Activated CD4-positive, alpha-beta T cell treated with anti-CD3 and anti-CD28 coated beads for 4 hours (primary cell): ENCODE measurements around the gene PATZ1.
"Not testable (repeated sequence)": the region's sequence is repeated elsewhere in the genome, so short reads cannot be mapped to it uniquely, and the experiment has no call there.

Source experiments
- DNase-seq, 2 donors: peaks; one replicate each; pipeline ENCODE4 v3.0.0-alpha.2; 2020

PATZ1 gene, protein sequence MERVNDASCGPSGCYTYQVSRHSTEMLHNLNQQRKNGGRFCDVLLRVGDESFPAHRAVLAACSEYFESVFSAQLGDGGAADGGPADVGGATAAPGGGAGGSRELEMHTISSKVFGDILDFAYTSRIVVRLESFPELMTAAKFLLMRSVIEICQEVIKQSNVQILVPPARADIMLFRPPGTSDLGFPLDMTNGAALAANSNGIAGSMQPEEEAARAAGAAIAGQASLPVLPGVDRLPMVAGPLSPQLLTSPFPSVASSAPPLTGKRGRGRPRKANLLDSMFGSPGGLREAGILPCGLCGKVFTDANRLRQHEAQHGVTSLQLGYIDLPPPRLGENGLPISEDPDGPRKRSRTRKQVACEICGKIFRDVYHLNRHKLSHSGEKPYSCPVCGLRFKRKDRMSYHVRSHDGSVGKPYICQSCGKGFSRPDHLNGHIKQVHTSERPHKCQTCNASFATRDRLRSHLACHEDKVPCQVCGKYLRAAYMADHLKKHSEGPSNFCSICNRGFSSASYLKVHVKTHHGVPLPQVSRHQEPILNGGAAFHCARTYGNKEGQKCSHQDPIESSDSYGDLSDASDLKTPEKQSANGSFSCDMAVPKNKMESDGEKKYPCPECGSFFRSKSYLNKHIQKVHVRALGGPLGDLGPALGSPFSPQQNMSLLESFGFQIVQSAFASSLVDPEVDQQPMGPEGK

GRCh38 chr22:31346255-31346732 lies at the start of gene PATZ1:
Gene PATZ1, minus strand, starts transcription at chr22:31346346. Its CDS starts 744 bp downstream, at chr22:31345602.
- peak; percentile 72 to 73 for DNase-seq

GRCh38 chr22:31394326-31394725 lies 48.2 kb upstream of the PATZ1 start:
- no peak for DNase-seq

GRCh38 chr22:31393893-31394292 lies 47.7 kb upstream of the PATZ1 start:
- no peak for DNase-seq

DNA sequence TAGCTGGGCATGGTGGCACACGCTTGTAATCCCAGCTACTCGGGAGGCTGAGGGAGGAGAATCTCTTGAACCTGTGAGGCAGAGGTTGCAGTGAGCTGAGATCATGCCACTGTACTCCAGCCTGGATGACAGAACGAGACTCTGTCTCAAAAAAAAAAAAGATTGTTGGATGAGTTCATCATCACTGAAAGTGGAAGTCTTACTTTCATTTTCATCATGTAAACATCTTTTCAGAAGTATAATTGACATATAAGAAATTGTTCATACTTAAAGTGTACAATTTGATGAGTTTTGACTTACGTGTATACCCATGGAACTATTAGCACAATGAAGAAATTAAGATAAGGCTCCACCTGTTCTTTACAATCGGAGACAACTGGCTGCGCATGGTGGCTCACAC lies 32.5 kb upstream of the PATZ1 start:
- DNase-seq = not testable (repeated sequence)

DNA sequence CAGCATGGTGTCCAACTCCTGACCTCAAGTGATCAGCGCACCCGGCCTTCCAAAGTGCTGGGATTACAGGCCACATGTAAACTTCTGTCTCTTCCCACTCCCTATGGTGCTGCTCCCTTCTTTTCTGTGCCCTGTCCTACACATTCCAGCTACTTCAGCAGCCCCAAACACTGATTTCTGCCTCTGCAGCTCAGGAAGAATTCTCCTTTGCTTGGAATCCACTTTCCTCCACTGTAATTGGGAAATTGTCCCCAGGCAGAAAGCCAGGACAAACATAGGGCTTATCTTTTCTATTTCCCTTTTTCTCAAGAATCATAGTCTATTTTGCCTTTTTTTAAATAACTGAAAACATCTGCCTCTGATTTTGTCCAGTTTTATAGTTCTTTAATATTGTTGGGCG lies 32.0 kb upstream of the PATZ1 start:
- no peak for DNase-seq

DNA sequence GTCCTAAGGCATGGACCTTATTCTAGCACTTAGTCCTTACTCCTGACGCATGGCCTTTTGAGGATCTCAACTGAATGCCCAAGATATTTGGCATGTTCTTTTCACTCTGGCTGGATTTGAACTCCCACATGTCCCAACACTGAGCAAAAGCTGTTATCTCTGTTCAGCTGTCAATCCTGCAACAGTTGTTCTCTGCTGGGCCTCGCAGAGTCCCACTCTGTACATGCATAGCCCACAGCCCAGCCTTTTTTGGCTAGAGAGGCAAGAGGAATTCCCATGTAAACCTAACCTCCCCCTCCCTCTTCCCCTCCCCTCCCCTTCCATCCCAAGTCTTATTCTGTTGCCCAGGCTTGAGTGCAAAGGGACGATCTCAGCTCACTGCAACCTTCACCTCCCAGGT lies 31.5 kb upstream of the PATZ1 start:
- no peak for DNase-seq

- DNase-seq = no peak
Observed at GRCh38 chr22:31367426-31367825, 21.3 kb upstream of the PATZ1 start.

- DNase-seq = no peak
Observed at GRCh38 chr22:31363885-31364465, 17.8 kb upstream of the PATZ1 start.

GRCh38 chr22:31361743-31362142 lies 15.6 kb upstream of the PATZ1 start:
- DNase-seq = no peak

GRCh38 chr22:31360029-31360428 lies 13.9 kb upstream of the PATZ1 start:
- DNase-seq = no peak

- DNase-seq = no peak
Observed at GRCh38 chr22:31354515-31354914, 8.4 kb upstream of the PATZ1 start.

DNA sequence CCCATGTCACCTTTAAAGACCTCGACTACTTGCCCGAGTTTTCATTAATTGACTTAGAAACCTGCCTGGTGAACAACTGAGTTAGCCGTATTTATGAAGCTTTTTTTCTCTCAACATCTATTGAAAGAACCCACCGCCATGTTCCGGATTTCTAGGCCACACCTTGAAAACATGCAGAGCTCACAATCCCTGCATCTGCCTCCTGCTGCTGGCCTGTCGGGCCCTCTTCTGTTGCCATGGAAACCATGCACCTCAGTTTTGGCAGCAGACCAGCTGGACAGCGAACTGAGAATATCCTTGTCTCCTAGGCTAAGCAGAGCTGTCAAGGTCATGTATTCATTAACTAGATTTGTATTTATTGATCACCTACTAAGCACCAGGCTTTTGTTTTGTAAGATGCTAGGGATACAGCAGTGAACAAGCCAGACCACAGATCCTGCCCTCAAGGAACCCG lies 4.3 kb upstream of the PATZ1 start:
- DNase-seq = no peak

DNA sequence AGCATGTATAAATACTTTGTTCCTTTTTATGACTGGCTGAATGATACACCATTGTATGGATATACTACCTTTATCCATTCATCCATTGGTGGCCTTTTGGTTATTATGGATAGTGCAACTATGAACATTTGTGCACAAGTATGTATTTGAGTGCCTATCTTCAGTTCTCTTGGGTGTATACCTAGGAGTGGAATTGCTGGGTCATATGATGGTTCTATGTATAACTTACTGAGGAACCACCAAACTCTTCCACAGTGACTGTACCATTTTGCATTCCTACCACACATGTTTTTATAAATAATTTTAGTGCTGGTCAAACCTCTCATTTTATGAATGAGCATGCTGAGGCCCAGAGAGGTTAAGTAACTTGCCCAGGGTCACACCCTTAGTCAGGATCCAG lies 3.8 kb upstream of the PATZ1 start:
- DNase-seq = no peak

GRCh38 chr22:31348766-31349165 lies 2.6 kb upstream of the PATZ1 start:
- no peak for DNase-seq

- not testable (repeated sequence) for DNase-seq
Observed at GRCh38 chr22:31348009-31348337, 1.8 kb upstream of the PATZ1 start.

- DNase-seq = peak; percentile 42 to 51
Observed at GRCh38 chr22:31347251-31348008, 1.3 kb upstream of the PATZ1 start.

DNA sequence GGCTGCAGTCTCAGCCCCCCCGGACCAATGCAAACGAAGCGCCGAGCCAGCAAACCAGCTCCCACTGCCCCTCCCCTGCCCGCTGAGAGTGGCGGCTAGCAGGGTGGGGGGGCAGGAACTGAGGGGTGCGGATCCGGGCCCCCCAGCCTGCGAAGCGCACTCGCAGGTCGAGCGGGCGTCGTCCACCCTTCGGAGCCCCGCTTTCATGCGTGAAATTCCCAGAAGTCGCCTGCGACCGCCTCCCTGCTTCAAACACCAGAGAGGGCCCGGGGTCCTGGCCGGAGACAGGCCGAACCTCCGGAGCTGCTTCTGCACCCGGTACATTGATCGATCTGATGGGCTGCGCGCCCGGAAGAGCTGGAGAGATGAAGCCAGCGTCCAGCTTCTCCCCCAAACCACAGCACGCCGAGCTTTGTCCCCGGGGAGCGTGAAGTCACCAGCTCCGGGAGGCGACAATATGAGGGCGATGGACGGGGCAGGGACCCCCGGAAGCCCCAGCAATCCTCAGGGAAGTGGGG lies 646 bp upstream of the PATZ1 start:
- DNase-seq = peak in 1 of 2 donors; percentile 29

- peak; percentile 86 to 87 for DNase-seq
Observed at GRCh38 chr22:31345331-31346254, 553 bp downstream of the PATZ1 start.

DNA sequence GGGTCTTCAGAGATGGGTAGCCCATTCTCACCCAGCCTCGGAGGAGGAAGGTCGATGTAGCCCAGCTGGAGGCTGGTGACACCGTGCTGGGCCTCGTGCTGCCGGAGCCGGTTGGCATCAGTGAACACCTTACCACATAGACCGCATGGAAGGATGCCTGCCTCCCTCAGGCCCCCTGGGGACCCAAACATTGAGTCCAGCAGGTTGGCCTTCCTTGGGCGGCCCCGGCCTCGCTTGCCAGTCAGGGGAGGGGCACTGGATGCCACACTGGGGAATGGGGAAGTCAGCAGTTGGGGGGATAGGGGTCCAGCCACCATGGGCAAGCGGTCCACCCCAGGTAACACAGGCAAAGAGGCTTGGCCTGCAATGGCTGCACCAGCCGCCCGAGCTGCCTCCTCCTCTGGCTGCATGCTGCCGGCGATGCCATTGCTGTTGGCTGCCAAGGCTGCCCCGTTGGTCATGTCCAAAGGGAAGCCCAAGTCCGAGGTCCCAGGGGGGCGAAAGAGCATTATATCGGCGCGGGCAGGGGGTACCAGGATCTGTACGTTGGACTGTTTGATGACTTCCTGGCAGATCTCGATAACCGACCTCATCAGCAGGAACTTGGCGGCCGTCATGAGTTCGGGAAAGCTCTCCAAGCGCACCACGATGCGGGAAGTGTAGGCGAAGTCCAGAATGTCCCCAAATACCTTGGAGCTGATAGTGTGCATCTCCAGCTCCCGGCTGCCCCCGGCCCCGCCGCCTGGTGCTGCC lies 1.4 kb downstream of the PATZ1 start:
- peak; percentile 22 to 32 for DNase-seq

DNA sequence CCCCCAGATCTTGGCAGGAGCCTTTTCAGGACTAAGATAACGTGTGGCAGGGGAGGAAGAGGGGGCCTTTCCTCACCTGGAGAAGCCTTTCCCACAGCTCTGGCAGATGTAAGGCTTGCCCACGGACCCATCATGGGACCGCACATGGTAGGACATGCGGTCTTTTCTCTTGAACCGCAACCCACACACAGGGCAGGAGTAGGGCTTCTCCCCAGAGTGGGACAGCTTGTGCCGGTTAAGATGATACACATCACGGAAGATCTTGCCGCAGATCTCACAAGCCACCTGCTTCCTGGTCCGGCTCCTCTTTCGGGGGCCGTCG lies 1.9 kb downstream of the PATZ1 start:
- peak in 1 of 2 donors; percentile 20 for DNase-seq
